ENCODE measurements around the gene NFKBIB.

DNA sequence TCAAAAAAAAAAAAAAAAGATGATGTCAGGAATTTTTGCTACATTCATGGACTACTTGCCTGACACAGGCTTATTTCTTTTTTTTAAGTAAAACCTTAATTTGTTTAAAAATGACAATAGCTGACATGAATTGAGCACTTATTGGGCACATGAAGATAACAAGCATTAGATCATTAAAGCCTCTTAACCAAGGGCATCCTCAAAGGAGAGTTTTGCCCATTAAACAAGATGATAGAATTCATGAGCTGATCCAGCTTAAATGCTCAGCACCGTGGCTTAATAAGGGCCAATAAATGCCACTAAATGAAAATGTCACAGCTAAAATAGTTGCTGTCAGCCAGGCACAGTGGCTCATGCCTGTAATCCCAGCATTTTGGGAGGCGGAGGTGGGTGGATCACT, 56.5 kb downstream of the NFKBIB start:
- TF ChIP-seq, protein P1, sequence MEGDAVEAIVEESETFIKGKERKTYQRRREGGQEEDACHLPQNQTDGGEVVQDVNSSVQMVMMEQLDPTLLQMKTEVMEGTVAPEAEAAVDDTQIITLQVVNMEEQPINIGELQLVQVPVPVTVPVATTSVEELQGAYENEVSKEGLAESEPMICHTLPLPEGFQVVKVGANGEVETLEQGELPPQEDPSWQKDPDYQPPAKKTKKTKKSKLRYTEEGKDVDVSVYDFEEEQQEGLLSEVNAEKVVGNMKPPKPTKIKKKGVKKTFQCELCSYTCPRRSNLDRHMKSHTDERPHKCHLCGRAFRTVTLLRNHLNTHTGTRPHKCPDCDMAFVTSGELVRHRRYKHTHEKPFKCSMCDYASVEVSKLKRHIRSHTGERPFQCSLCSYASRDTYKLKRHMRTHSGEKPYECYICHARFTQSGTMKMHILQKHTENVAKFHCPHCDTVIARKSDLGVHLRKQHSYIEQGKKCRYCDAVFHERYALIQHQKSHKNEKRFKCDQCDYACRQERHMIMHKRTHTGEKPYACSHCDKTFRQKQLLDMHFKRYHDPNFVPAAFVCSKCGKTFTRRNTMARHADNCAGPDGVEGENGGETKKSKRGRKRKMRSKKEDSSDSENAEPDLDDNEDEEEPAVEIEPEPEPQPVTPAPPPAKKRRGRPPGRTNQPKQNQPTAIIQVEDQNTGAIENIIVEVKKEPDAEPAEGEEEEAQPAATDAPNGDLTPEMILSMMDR (IDR thresholded peaks at IDR 0.05; ENCODE audit: low read depth, low read length): no peak
- TF ChIP-seq EZH2phosphoT487 (IDR thresholded peaks at IDR 0.05; ENCODE audit: low read depth): no peak
